Hematopoietic multipotent progenitor cell treated with erythropoietin and hydrocortisone succinate and interleukin-3 and kit ligand, for 6 days (in vitro differentiated cells): ENCODE results near the gene SCAP.
"Not testable (repeated sequence)": the region's sequence is repeated elsewhere in the genome, so short reads cannot be mapped to it uniquely, and the experiment has no call there.

ENCODE experiments used
- DNase-seq: peaks from one replicate; pipeline ENCODE4 v3.0.0-alpha.2; 2015

Gene SCAP

DNA sequence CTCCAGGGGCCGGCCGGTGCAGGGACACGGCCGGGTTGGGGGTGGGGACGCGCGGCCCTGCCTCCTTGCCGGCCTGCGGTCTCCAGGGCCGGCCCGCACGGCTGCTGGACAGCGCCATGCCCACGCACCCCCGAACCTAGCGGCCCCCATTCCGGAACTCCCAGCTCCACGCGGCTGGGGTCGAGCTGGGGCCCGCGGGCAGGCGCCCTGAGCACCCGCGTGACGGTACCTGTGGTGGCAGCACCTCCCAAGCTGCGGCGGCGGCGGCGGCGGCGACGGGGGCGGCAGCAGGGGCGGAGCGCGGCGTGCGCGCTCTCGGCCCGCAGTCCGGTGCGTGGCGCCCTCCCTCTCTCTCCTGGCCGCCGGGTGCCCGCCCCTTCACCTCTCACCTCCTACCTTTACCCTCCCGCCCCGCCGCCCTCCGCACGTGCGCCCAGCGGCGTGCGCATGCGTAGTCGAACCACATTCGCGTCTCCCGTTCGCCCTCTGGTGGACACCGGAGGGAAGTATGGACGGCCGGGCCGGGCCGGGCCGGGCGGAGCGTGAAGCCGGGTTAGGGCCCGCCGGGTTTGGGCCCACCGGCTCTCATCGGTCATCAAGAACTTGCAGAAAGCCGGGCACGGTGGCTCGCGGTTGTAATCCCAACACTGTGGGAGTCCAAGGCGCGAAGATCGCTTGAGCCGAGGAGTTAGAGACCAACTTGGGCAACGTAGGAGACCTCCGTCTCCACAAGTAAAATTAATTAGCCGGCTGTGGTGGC lies at the start of gene SCAP:
Gene SCAP, minus strand, starts transcription at position 372 of the 760 bp plus-strand sequence. CDS start 32,948 bp downstream, outside the sequence.
- peak; percentile 96 for DNase-seq

DNA sequence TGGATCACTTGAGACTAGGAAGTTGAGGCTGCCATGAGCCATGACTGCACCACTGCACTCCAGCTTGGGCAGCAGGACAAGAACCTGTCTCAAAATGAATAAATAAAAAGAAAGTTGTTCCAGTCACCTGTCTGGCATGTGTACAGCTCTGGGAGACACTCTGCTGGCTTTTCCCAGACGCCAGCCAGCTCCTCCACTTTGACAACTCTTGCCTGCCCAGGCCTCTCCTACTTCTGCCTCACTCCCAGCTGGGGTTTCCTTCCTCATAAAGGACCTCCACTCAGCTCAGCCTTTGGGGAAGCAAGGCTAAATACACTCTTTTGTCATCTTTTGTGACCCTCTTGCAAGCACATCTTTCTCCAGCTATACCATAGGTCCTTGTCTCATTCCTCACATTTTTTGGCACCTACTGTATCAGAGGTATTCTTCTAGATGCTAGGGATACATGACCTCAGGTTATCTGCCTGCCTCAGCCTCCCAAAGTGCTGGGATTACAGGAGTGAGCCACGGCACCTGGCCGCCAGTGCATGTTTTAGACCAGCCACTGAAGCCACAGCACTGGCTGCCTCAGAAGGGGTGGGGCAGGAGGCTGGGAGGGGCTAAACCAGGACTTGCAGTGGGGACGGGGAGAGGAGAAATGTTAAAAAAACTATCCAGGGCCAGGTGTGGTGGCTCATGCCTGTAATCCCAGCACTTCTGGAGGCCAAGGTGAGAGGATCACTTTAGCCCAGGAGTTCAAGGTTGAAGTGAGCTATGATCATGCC lies 47.8 kb upstream of the SCAP start:
- DNase-seq = no peak

DNA sequence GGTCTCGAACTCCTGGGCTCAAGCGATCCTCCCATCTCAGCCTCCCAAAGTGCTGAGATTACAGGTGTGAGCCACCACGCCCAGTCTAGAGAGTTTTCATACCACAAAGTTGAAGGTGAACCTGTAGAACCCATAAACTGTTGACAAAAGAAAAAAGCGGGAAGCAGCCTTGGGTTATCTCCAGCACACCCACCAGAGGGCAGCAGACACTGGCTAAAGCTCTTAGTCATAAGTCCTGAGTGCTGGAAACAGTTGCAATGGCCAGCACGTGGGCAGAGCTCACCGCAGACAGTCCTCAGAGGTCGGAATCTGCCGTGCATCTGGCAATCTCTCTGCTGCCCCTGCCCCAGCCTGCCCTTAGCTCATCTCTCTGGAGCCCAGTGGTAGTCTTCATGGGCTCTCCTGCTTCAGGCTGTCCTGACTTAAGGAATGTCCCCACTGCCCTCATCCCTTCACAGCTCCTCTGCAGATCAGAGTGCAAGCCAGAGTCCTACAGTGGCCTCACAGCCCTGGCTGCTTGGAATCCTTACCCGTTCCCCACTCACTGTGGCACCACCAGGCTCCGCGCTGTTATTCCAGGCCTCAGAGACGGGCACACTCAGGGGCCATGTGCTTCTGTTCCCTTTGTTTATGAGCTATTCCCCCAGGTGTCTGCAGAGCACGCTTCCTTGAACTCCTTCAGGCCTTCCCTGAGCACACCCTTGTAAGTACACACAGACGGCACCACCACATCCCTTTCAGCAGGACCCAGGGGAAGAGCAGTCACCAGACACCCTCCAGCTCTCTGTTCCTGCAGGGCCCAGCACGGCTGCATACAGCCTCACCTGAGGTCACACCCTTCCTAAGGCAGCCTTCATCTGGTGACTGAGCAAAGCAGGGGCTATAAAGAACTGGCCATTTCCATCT lies 46.6 kb upstream of the SCAP start:
- peak; percentile 97 for DNase-seq

DNA sequence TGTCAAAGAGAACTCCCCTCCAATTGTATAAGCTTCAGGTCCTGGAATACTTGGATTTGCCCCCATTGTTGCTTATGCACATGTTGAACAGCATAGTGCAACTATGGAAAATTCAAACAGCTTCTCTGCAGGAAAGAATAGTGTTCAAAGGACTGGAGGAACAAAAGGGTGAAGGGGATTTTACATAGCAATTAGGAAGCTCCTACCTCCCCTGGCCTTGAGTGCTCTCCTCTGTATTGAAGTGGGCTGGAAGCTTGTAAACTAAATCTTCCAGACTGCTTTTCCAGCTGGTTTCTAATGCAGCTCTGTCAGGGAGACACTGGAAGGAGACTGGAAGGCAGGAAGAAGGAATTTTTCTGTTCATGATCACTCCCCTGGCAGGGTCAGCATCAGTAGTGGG lies 45.0 kb upstream of the SCAP start:
- DNase-seq = no peak

DNA sequence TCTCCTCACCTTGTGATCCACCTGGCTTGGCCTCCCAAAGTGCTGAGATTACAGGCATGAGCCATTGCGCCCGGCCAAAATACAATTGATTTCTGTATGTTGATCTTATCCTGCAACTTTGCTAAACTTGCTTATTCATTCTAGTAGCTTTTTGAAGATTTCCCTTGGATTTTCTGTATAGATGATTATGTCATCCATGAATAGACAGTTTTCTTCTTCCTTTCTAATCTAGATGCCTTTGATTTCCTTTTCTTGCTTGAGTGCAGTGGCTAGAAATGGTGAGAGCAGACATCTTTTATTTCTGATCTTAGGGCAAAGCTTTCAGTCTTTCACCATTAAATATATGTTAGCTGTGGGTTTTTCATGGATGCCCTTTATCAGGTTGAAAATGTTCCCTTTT lies 42.2 kb upstream of the SCAP start:
- no peak for DNase-seq

DNA sequence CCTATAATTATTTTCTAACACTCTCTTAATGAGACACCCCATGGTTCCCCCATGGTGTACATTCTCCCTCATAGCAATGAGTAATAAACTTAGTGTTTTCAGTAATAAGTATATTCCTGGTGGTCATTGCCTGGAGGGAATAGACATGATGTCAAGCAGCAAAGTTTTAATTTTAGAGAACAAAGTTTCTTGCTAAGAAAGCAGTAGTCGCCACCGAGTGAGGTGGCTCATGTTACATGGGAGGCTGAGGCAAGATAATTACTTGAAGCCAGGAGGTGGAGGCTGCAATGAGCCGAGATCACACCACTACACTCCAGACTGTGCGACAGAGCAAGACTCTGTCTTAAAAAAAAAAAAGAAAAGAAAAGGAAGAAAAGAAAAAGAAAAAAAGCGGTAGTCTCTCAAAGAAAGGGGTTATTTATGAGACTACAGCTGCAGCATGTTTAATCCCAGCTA lies 40.2 kb upstream of the SCAP start:
- DNase-seq = no peak

DNA sequence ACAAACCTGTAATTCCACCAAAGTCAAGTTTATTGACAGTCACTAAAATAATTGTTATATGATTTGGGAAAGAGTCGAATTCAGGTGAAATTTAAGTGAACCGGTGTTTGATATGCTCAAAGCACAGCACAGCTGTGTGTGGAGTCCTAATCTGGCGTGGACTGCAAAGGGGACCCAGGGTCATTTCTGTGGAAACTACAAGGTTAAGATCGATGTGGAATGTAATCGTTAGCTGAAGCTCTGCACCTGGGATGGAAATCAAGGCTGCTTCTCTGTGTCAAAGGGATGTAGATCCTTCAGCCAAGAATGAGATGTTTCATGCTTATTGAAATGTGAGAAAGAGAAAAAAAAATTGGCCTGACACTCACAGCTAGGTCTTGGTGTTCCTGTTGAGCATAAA lies 39.4 kb upstream of the SCAP start:
- no peak for DNase-seq

DNA sequence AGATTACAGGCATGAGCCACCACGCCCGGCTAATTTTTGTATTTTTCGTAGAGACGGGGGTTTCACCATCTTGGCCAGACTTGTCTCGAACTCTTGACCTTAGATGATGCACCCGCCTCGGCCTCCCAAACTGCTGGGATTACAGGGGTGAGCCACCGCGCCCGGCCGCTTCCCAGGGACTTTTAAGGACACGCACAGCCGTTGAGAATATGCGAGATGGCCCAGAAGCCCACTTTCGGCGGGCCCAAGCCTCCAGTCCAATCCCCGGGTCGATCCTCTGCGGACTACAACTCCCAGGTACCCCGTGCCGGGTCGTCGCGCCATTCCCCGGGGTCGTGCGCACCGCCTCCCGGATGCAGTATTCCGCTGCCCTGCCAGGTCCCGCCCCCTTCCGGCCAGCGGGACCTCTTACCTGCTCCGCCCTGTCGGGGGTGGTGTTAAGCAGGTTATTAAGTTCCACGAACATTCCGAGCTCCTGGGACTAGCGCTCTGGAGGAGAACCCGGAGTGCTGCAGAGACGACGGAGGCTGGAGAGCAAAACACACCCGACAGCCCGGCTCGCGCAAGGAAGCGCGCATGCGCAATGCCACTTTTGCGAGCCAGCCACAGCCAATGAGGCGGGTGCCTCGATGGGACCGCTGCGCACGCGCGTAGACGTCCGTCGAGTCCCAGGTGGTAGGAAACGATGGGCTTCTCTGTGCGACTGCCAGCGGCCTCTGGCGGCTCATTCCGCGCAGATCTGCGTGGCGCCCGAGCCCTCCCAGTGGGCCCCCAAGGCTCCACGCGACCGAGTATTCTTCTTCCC lies 37.6 kb upstream of the SCAP start, which contains the start of gene ELP6:
Gene ELP6, minus strand, starts transcription at position 588 of the 805 bp plus-strand sequence. Its CDS starts 122 bp downstream, at position 466.
- peak; percentile 98 for DNase-seq

DNA sequence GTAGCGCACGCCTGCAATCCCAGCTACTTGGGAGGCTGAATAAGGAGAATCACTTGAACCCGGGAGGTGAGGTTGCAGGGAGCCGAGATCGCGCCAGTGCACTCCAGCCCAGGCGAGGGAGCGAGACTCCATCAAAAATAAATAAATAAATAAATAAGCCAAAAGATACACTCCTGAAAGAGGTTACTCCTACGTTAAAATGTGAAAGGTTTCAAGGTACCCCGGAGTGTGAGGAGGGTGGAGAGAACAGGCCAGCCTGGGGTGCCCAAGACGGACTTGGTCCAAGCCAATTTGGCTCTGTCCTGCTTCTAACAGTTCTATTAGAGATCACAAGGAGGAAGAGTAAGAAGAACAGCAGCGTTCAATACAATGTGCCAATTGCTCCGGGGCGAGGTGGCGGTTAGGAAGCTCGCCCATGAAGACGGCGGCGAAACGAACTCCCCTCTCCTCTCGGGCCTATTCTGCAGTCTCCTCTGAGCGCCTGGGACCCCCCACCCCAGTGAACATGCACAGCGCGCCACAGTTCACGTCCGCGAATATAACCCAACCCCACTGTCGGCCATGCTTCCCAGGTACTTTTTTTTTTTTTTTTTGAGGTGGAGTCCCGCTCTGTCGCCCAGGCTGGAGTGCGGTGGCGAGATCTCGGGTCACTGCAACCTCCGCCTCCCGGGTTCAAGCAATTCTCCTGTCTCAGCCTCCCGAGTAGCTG lies 36.8 kb upstream of the SCAP start:
- peak; percentile 39 for DNase-seq

DNA sequence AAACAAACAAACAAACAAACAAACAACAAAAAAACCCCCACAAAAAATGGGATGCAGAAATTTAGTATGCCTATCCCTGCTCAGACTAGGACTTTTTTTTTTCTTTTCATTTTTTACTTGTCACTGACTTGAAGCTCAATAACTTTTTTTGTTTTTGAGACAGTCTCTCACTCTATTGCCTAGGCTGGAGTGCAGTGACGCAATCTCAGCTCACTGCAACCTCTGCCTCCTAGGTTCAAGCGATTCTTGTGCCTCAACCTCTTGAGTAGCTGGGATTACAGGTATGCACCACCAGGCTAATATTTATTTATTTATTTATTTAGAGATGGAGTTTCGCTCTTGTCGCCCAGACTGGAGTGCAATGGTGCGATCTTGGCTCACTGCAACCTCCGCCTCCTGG lies 29.5 kb upstream of the SCAP start:
- DNase-seq = not testable (repeated sequence)

DNA sequence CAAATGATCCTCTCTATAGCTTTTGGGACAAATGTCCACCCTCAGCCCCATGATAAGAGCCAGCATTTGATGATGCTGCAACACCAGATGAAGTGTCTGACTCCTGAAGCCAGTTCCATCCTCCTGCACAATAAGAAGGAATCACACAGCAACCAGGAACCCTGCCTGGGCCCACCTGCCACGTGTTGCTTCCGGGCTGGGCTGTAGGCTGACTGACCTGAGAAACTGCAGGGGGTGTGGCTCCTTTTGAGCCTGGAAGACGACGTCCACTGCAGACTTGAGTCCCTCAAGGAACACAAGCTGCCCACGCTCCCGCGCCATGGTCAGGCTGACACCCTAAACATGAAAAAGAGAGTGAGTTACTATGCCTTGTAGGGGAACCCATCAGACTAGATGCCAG lies 28.4 kb upstream of the SCAP start:
- no peak for DNase-seq

DNA sequence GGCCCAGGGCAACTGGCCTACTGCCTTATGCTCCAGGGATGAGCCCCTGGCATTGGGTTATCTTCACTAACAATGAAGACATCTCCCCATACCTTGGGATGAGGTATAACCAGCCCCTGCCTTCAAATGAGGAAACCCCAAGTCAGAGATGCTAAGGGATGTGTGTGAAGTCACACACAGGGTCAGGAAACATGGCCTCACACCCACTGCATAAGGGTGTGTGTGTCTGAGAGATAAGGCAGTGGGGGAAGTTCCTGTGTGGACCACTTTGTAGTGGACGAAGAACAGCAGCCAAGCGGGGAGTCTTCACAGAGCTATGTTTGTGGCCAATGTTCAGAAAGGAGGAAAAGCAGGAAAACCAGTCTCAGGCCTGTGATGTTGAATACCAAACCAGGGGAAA lies 27.3 kb upstream of the SCAP start:
- DNase-seq = peak; percentile 81

DNA sequence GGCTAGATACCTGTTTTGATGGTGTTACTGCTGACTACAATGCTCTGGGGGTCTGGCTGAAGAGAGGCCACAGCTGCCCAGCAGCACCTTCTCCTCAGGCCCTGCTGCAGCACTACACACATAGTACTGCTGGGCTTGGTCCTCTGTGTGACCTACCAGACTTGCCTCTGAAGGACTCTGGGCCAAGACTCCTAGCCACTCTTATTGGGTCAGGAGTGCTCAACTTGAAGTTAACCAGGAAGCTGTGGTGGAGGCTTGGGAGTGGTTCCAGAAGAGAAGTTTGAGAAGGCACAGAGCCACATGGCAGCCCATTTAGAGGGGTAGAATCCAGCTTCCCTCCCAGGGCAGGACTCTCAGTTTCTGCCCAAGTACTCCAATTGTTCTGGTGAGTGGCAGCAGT lies 21.2 kb upstream of the SCAP start:
- DNase-seq = no peak

DNA sequence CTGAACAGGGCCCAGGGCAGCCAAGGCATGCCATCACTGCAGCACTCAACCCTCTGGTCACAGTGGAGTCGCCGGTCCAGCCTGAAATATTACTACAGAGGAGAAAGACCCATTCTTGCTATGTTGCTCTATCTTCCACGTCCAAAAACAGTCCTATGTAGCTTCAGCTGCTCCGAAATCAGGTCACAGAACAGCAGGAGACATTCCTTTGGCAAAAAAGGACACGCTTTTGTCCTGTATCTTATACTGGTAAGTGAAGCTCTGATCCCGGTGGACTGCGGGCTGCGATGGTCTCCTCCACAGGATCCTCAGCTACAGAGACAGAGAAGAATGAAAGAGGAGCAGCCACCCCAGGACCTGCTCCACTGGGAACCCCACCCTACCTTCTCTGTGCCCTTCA lies 20.1 kb upstream of the SCAP start:
- no peak for DNase-seq

DNA sequence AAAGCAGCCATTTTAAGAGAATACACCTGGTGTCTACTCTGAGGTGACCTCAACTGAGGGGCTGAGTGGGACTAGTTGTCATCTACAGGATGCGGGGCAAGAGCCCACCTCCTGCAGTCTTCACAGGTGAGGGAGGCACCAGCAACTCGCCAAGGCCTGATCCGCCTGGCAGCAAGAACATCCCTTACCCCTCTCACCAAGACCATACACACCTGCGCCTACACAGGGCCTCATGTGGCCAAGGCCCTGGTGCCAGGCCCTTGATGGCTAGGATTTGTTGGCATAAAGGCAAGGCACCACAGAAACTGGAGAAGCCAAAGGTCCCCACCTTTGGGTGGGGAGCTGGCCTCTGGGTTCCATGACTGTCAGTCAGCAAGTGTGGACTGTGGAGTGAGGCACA lies 19.4 kb upstream of the SCAP start:
- no peak for DNase-seq

DNA sequence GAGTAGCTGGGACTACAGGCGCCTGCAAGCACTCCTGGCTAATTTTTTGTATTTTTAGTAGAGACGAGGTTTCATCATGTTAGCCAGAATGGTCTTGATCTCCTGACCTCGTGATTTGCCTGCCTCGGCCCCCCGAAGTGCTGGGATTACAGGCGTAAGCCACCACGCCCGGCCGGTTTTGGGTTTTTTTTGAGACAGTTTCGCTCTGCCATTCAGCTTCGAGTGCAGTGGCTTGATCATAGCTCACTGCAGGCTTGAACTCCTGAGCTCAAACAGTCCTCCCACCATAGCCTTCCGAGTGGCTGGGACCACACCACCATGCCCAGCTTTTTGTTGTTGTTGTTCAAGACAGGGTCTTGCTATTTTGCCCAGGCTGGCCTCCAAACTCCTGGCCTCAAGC lies 16.0 kb upstream of the SCAP start:
- DNase-seq = no peak

DNA sequence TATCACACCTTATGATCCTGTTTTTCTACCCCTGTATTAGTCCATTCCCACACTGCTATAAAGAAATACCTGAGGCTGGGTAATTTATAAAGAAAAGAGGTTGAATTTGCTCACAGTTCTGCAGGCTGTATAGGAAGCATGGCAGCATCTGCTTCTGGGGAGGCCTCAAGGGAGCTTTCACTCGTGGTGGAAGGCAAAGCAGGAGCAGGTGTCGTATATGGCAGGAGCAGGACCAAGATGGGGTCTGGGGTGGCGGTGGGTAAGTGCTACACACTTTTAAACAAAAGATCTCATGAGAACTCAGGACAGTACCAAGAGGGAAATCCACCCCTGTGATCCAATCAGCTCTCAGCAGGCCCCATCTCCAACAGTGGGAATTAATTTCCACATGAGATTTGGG lies 15.4 kb upstream of the SCAP start:
- no peak for DNase-seq

DNA sequence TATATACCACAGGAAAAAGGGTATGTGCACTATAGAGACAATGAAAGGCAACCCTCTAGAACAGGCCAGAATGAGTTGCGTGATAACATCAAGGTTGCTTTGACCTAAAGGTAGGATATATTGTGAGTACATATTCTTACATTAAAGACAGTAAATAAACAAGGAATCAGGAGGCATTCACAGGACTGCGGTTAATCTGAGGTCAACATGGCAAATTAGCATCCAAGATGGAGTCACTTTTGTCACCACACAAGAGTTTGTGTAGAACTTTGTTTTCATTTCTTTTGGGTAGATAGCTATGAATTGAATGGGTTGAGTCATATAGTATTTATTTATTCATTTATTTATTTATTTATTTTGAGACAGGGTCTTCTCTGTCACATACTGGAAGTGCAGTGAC lies 11.5 kb upstream of the SCAP start:
- no peak for DNase-seq

DNA sequence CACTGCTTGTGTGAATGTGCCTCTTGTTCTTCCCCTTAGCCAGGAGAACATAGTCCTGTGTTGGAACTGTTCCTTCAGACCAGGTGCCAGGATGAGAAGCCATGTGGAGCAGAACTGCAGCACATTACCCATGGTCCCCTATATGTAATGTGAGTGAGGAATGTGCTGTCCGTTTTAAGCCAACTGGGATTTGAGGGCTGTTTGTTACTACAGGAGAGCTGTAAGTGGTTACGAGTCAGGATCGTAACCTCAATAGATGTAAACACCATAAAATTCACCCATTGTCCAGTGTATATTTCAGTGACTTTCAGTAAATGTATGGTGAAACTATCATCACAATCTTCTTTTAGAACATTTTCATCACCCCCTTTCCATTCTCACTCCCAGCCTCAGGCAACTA lies 10.1 kb upstream of the SCAP start:
- DNase-seq = no peak

DNA sequence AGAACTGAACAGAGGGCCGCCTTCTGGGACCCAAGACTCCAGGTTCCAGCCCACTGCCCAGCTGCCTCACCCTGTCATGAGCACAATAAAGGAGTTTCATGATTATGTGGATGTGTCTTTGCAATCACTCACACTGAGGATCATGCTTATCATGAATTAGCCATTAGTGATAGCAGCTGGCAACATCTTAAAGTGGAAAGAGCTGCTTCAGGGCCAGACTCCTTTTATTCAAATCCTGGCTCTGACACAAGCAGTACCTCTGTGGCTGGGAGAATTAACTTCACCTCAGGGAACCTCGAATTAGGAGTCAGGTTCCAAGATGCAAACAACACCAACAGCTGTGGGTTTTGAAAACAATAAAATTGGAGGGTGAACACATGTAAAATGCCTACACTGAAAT lies 6.6 kb upstream of the SCAP start:
- peak; percentile 51 for DNase-seq

DNA sequence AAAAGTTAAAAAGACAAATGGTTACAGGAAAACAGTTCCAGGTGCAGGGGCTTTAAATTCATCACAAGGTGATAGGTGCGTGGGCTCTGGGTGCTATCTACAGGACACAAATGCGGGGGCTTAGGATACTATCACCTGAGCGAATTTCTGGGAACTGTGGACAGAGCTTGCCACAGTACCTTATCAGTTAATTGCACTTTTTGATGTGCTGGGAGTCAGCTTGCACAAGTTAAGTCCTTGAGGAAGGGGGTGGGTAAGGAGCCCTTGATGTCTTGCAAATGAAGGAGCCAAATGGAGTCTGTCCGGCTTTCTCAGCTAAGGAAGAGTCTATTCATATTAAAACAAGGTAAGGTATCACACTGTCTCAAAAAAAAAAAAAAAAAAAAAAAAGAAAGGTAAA lies 6.0 kb upstream of the SCAP start:
- peak; percentile 53 for DNase-seq

DNA sequence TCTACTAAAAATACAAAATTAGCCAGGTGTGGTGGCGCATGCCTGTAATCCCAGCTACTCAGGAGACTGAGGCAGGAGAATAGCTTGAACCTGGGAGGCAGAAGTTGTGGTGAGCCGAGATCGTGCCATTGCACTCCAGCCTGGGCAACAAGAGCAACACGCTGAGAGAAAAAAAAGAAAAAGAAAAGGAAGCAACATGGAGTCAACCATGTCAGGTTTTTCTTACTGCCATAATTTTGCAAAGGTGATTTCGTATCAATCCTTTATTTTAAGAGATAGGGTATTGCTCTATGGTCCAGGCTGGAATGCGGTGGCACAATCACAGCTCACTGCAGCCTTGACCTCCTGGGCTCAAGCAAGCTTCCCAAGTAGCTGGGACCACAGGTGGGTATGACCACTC lies 4.5 kb upstream of the SCAP start:
- DNase-seq = not testable (repeated sequence)
